ENCODE results near the gene DYNLL2. TPM values are rescaled to one million over a fixed set of nuclear protein-coding genes. Genes with fewer than 3 reads are reported as not detected.
A peak's percentile ranks its signal among the peaks of the same experiment; 100 is the strongest.

DYNLL2 gene
- total and polyA plus RNA-seq, 9 of the 15 experiments (the other 6 are each of a cell fraction or from before 2014, with no cell fraction given), result 1.8 to 24.5 (median 13.0) TPM

GRCh38 chr17:58082870-58083490, at the start of gene DYNLL2 (continued):
- TF ChIP-seq PRDM10 (IDR thresholded peaks at IDR 0.05; ENCODE audit: partially characterized antibody) (peak; percentile 8), ZNF384 (IDR thresholded peaks at IDR 0.05; ENCODE audit: low read depth, low read length) (no peak), ARID1B (IDR thresholded peaks at IDR 0.05) (peak; percentile 46), MTA2 (IDR thresholded peaks at IDR 0.05; ENCODE audit: low read depth) (no peak), NEUROD1 (IDR thresholded peaks at IDR 0.05; ENCODE audit: borderline replicate concordance, low read depth, low read length, partially characterized antibody) (no peak), KHSRP (IDR thresholded peaks at IDR 0.05) (no peak), SIN3B (IDR thresholded peaks at IDR 0.05; ENCODE audit: low read depth) (no peak), GATAD2A (IDR thresholded peaks at IDR 0.05) (peak; percentile 78; the same call in 1 of the 2 replicates), ZNF23 (CRISPR knock-in tag; IDR thresholded peaks at IDR 0.05) (no peak), RBM25 (IDR thresholded peaks at IDR 0.05; ENCODE audit: low read depth, low read length, severe bottlenecking) (peak; percentile 15), PHF8 (IDR thresholded peaks at IDR 0.05; ENCODE audit: borderline replicate concordance, low read length) (no peak), NCOA1 (IDR thresholded peaks at IDR 0.05; ENCODE audit: low read depth) (no peak), ZNF431 (CRISPR knock-in tag; IDR thresholded peaks at IDR 0.05) (no peak), HDAC2 (IDR thresholded peaks at IDR 0.05) (0 out of 2 replicates have a peak, but pooled peaks have one; percentile 38), CTBP1 (IDR thresholded peaks at IDR 0.05; ENCODE audit: borderline replicate concordance) (0 out of 2 replicates have a peak, but pooled peaks have one; percentile 8), CHD2 (IDR thresholded peaks at IDR 0.05; ENCODE audit: low read depth, low read length) (peak; percentile 35; the same call in 1 of the 2 replicates), E4F1 (CRISPR knock-in tag; IDR thresholded peaks at IDR 0.05; ENCODE audit: borderline replicate concordance) (no peak), IRF9 (tag; IDR thresholded peaks at IDR 0.05) (no peak), FOXM1 (IDR thresholded peaks at IDR 0.05; ENCODE audit: low read depth) (no peak), FOXM1 (CRISPR knock-in tag; IDR thresholded peaks at IDR 0.05; ENCODE audit: low read depth) (no peak), ZFP30 (CRISPR knock-in tag; IDR thresholded peaks at IDR 0.05; ENCODE audit: borderline replicate concordance) (no peak), SOX6 (IDR thresholded peaks at IDR 0.05) (no peak), POLR2H (tag; IDR thresholded peaks at IDR 0.05; ENCODE audit: low read depth) (peak; percentile 93), TOE1 (IDR thresholded peaks at IDR 0.05; ENCODE audit: borderline replicate concordance) (no peak), TOE1 (CRISPR knock-in tag; IDR thresholded peaks at IDR 0.05; ENCODE audit: borderline replicate concordance, low read depth) (no peak)
